Measurements from ENCODE around the gene USP28.
A peak's percentile ranks its signal among the peaks of the same experiment; 100 is the strongest.

The USP28 gene

GRCh38 chr11:113906038-113906437, 30.7 kb upstream of the USP28 start:
- POLR2A ChIA-PET, result no interaction called here
- DNase-seq (ENCODE audit: extremely low spot score), result no peak
- no peak for TF ChIP-seq CTCF (IDR thresholded peaks at IDR 0.05; ENCODE audit: control extremely low read depth, extremely low read depth, low read depth, missing control alignments)
- CTCF ChIA-PET, result interaction anchor here (1.5 to 2.5 kb wide), 3 partner anchors 10 to 355 kb away, joined by 3 to 13 read pairs (median 5); no protein-coding TSS in a partner anchor

GRCh38 chr11:113904379-113905101, 29.2 kb upstream of the USP28 start, which contains the start of gene HTR3B:
TSS of gene HTR3B (plus strand) at chr11:113904796. CDS start at chr11:113904934, 138 bp downstream.
- no peak for TF ChIP-seq CTCF (IDR thresholded peaks at IDR 0.05; ENCODE audit: control extremely low read depth, extremely low read depth, low read depth, missing control alignments)
- POLR2A ChIA-PET, result no interaction called here
- CTCF ChIA-PET, result interaction anchor here (0.8 to 2.3 kb wide), 4 partner anchors 8 to 358 kb away, joined by 3 to 10 read pairs (median 4); no protein-coding TSS in a partner anchor
- DNase-seq (ENCODE audit: extremely low spot score), result no peak

- TF ChIP-seq CTCF (IDR thresholded peaks at IDR 0.05; ENCODE audit: control extremely low read depth, extremely low read depth, low read depth, missing control alignments), result no peak
- CTCF ChIA-PET, result interaction anchor here (1.3 kb wide), 1 partner anchor 360 kb away, joined by 7 read pairs; no protein-coding TSS in a partner anchor
- POLR2A ChIA-PET, result interaction anchor here (0.7 kb wide), 1 partner anchor 358 kb away, joined by 4 read pairs; no protein-coding TSS in a partner anchor
- DNase-seq (ENCODE audit: extremely low spot score), result no peak
These were observed 25.8 kb upstream of the USP28 start for GRCh38 chr11:113901141-113901540.

GRCh38 chr11:113896156-113896879, 20.9 kb upstream of the USP28 start:
- peak; percentile 80 for TF ChIP-seq CTCF (IDR thresholded peaks at IDR 0.05; ENCODE audit: control extremely low read depth, extremely low read depth, low read depth, missing control alignments)
- POLR2A ChIA-PET, result no interaction called here
- CTCF ChIA-PET, result interaction anchor here (0.7 to 7.2 kb wide), 22 partner anchors 8 to 372 kb away, joined by 3 to 107 read pairs (median 3); partner anchors contain the start of genes HTR3A, HTR3B and USP28
- DNase-seq (ENCODE audit: extremely low spot score), result peak; percentile 54

GRCh38 chr11:113895367-113896155, 20.2 kb upstream of the USP28 start:
- no peak for TF ChIP-seq CTCF (IDR thresholded peaks at IDR 0.05; ENCODE audit: control extremely low read depth, extremely low read depth, low read depth, missing control alignments)
- ChIA-PET POLR2A (no interaction called here), CTCF (interaction anchor here (0.7 to 7.2 kb wide), 18 partner anchors 7 to 373 kb away, joined by 3 to 107 read pairs (median 3); partner anchors contain the start of genes HTR3A, HTR3B and USP28)
- DNase-seq (ENCODE audit: extremely low spot score), result no peak
